Caco-2 (cell line): Measurements from ENCODE around the gene TRIM2. TPM values are rescaled to one million over a fixed set of nuclear protein-coding genes. Genes with fewer than 3 reads are reported as not detected.
A peak's percentile ranks its signal among the peaks of the same experiment; 100 is the strongest.

Experiments
- BruUV-seq: library from RNA; stranded (reverse); fragments of 400-500 nt; replicated peaks from 2 replicates; lab custom pipeline; 2021; lab: Mats Ljungman, UMichigan
- CTCF ChIA-PET: fragments of 300-600 bp; sonication (Branson Sonifier 250); formaldehyde crosslinking; loops from one replicate; lab custom pipeline; 2022; ENCODE audit warnings: antibody characterized with exemption; lab: Charles Lee
- POLR2A ChIA-PET: fragments of 300-600 bp; sonication (Branson Sonifier 250); formaldehyde crosslinking; loops from one replicate; lab custom pipeline; 2022; ENCODE audit warnings: antibody characterized with exemption; lab: Charles Lee
- DNase-seq, 2 experiments: peaks; one replicate each; pipeline versions ENCODE4 v3.0.0 to v3.0.0-alpha.2; 2020 to 2022
- H3K27me3 ChIP-seq: replicated peaks from 2 replicates; pipeline ENCODE4 v1.6.0; 2011; ENCODE audit warnings: low read length; ENCODE audit not compliant: control insufficient read depth, insufficient read depth
- H3K36me3 ChIP-seq: 2 replicates; pipeline ENCODE4 v1.5.1; 2011; ENCODE audit warnings: low read length; ENCODE audit not compliant: control insufficient read depth, insufficient read depth
- H3K4me1 ChIP-seq: fragments of 250-450 bp; sonication (Bioruptor Pico); 2 replicates; pipeline ENCODE4 v1.5.1; 2020; ENCODE audit warnings: mild to moderate bottlenecking
- H3K4me3 ChIP-seq: 2 replicates; pipeline ENCODE4 v1.5.1; 2011; ENCODE audit warnings: low read depth, mild to moderate bottlenecking, control low read depth, low read length
- H3K9me3 ChIP-seq: fragments of 250-450 bp; sonication (Bioruptor Pico); 2 replicates; pipeline ENCODE4 v1.5.1; 2020; ENCODE audit warnings: mild to moderate bottlenecking, moderate library complexity
- H3K27ac Mint-ChIP-seq: one replicate; pipeline ENCODE4 v1.8.0; 2022; ENCODE audit warnings: mixed read lengths; ENCODE audit not compliant: unreplicated experiment
- H3K27me3 Mint-ChIP-seq: one replicate; pipeline ENCODE4 v1.8.0; 2022; ENCODE audit warnings: mixed read lengths; ENCODE audit not compliant: insufficient read depth, unreplicated experiment
- H3K36me3 Mint-ChIP-seq: one replicate; pipeline ENCODE4 v1.8.0; 2022; ENCODE audit warnings: mild to moderate bottlenecking, mixed read lengths; ENCODE audit not compliant: insufficient read depth, unreplicated experiment
- H3K4me1 Mint-ChIP-seq: one replicate; pipeline ENCODE4 v1.8.0; 2022; ENCODE audit warnings: low read depth, mixed read lengths; ENCODE audit not compliant: unreplicated experiment
- H3K4me3 Mint-ChIP-seq: one replicate; pipeline ENCODE4 v1.8.0; 2022; ENCODE audit warnings: mild to moderate bottlenecking, moderate library complexity, mixed read lengths; ENCODE audit not compliant: unreplicated experiment
- H3K9me3 Mint-ChIP-seq: one replicate; pipeline ENCODE4 v1.8.0; 2022; ENCODE audit warnings: mixed read lengths; ENCODE audit not compliant: unreplicated experiment
- intact Hi-C: fragments of 100-400 bp; cut with micrococcal nuclease; formaldehyde crosslinking; loops from one replicate; pipeline ENCODE4 v1.10.0; 2022; ENCODE audit not compliant: unreplicated experiment
- total RNA-seq: library from RNA; stranded (reverse); gene quantifications from 2 replicates; pipeline ENCODE4 v1.2.3, GENCODE V29; 2022
- TF ChIP-seq, protein P1 (sequence below), 2 experiments: fragments of 200-600 bp in 1 of 2; IDR thresholded peaks; 1 replicate in 1 of 2; 2 replicates in 1 of 2; pipeline versions ENCODE4 v1.5.1 to v1.8.0; 2011 to 2022; ENCODE audit warnings: antibody characterized with exemption in 1 of 2, control low read depth in 1 of 2, inconsistent platforms in 1 of 2, low read depth in 1 of 2, low read length in 1 of 2, mild to moderate bottlenecking in 1 of 2, moderate library complexity in 1 of 2; ENCODE audit not compliant: insufficient read depth in 1 of 2, severe bottlenecking in 1 of 2, unreplicated experiment in 1 of 2

The TRIM2 gene
- total RNA-seq, 1 experiment from 2014 or later, result 62.3 TPM

DNA sequence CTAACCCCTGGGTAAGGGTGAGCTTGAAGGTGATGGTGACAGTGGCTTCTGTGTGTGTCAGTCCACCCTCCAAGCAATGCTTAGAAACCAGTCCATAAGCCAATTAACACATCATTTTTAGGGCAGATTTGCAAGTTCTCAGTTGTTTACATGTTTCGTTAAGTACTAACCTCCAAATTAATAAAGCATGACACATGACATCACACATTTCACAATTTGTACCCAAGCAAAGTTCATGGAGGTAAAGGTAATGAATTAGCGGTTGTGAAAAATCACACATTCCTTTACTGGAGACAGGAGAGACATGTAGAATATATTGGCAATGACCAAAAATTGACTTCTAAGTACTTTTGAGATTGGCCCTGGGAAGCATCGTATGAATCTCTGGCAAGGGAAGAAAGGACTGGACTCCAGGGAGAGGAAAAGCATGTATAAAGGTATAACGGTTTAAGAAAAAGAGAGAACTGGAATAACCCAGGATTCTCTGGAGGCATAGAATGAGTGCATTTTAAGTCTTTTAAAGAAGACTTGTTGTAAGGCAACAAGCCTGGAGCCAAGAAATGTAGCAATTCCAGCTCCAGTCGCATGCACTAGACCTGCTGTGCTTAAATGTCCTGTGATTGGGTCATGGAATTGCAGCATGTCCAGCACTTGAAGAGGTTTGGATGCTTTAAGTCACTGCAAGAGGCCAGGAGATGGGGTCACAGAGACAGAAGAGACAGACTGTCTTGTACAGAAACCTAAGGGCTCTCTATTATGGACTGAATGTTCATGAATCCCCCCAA lies 34.1 kb downstream of the TRIM2 start:
- Mint-ChIP-seq H3K4me3 (no peak overlapping the region), H3K4me1 (peaks cover 27% of the 10 kb centered on the region)
- POLR2A ChIA-PET, result no interaction called here

DNA sequence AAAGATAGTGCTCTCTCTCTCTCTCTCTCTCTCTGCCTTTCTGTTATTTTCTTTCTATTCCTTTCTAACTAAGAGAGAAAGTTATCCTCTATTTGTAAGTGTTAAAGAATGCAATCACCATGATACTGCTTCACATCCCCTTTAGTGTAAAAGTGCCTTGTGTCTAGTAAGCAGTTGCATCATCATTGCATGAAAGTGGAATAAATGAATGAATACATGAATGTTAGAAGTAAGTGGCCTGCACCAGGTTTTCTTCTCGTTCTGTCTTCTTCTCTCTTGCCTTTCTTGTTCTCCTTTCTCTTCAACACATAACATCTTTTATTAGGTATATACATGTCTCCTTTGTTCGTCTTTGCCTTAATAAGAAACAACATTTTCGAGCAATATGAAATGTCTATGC lies 35.2 kb downstream of the TRIM2 start:
- H3K36me3 ChIP-seq, result peaks cover 1% of the 10 kb centered on the region
- peaks cover 20% of the 10 kb centered on the region for H3K4me1 ChIP-seq
- intact Hi-C loops, result loop anchor here (10.0 kb wide), 1 partner anchor 335 kb away; no protein-coding TSS in a partner anchor
- no peaks in the 10 kb centered on the region for H3K27me3 Mint-ChIP-seq
- H3K27ac Mint-ChIP-seq, result no peak overlapping the region
- BruUV-seq, result no TSS peak
- peaks cover 31% of the 10 kb centered on the region for H3K4me1 Mint-ChIP-seq
- TF ChIP-seq, protein P1, sequence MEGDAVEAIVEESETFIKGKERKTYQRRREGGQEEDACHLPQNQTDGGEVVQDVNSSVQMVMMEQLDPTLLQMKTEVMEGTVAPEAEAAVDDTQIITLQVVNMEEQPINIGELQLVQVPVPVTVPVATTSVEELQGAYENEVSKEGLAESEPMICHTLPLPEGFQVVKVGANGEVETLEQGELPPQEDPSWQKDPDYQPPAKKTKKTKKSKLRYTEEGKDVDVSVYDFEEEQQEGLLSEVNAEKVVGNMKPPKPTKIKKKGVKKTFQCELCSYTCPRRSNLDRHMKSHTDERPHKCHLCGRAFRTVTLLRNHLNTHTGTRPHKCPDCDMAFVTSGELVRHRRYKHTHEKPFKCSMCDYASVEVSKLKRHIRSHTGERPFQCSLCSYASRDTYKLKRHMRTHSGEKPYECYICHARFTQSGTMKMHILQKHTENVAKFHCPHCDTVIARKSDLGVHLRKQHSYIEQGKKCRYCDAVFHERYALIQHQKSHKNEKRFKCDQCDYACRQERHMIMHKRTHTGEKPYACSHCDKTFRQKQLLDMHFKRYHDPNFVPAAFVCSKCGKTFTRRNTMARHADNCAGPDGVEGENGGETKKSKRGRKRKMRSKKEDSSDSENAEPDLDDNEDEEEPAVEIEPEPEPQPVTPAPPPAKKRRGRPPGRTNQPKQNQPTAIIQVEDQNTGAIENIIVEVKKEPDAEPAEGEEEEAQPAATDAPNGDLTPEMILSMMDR (IDR thresholded peaks at IDR 0.05; ENCODE audit: insufficient read depth in 1 of 2, low read depth in 1 of 2, low read length in 1 of 2, severe bottlenecking in 1 of 2, unreplicated experiment in 1 of 2), result no peak
- no peaks in the 10 kb centered on the region for H3K9me3 ChIP-seq
- H3K9me3 Mint-ChIP-seq, result no peaks in the 10 kb centered on the region
- CTCF ChIA-PET, result no interaction called here
- no peak for DNase-seq
- peaks cover 33% of the 10 kb centered on the region for H3K36me3 Mint-ChIP-seq
- no peaks in the 10 kb centered on the region for H3K27me3 ChIP-seq
- no peak overlapping the region for H3K4me3 Mint-ChIP-seq
- POLR2A ChIA-PET, result no interaction called here
- H3K4me3 ChIP-seq, result no peak overlapping the region

More for the DNA sequence above, 34.1 kb downstream of the TRIM2 start:
- peaks cover 35% of the 10 kb centered on the region for H3K36me3 Mint-ChIP-seq
- no peaks in the 10 kb centered on the region for H3K27me3 Mint-ChIP-seq
- BruUV-seq, result no TSS peak
- intact Hi-C loops, result loop anchor here (10.0 kb wide), 1 partner anchor 336 kb away; no protein-coding TSS in a partner anchor
- no peaks in the 10 kb centered on the region for H3K27me3 ChIP-seq
- H3K36me3 ChIP-seq, result peaks cover 1% of the 10 kb centered on the region
- no peak for DNase-seq
- no peak overlapping the region for H3K27ac Mint-ChIP-seq
- no peaks in the 10 kb centered on the region for H3K9me3 Mint-ChIP-seq
- CTCF ChIA-PET, result no interaction called here
- TF ChIP-seq, protein P1 (IDR thresholded peaks at IDR 0.05; ENCODE audit: insufficient read depth in 1 of 2, low read depth in 1 of 2, low read length in 1 of 2, severe bottlenecking in 1 of 2, unreplicated experiment in 1 of 2), result no peak
- no peak overlapping the region for H3K4me3 ChIP-seq
- peaks cover 17% of the 10 kb centered on the region for H3K4me1 ChIP-seq
- H3K9me3 ChIP-seq, result no peaks in the 10 kb centered on the region

DNA sequence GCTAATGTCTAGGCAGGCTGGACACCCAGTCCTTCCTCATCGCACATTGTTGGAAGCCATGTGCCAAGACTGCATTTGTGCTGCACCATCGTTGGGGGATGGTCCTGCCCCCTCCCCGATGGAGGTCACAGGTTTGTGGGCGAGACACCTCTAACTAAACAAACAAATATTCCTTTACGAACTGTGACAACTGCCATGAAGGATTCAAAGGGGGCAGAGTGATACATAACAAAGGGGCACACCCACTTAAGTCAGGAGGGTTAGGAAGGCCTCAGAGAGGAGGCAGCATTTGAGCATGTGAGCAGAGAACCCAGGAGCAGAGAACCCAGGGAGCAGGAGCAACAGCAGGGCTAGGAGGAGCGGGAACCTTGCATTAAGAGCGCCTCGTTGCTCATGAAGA lies 37.1 kb downstream of the TRIM2 start:
- ChIA-PET CTCF (no interaction called here), POLR2A (no interaction called here)
- H3K4me3 Mint-ChIP-seq, result no peak overlapping the region
- TF ChIP-seq, protein P1 (IDR thresholded peaks at IDR 0.05; ENCODE audit: insufficient read depth in 1 of 2, low read depth in 1 of 2, low read length in 1 of 2, severe bottlenecking in 1 of 2, unreplicated experiment in 1 of 2), result no peak
- peak overlapping the region; percentile 83 for H3K27ac Mint-ChIP-seq
- Histone ChIP-seq H3K4me1 (peaks cover 33% of the 10 kb centered on the region), H3K9me3 (no peaks in the 10 kb centered on the region), H3K4me3 (no peak overlapping the region), H3K27me3 (no peaks in the 10 kb centered on the region), H3K36me3 (peaks cover 1% of the 10 kb centered on the region)
- no peaks in the 10 kb centered on the region for H3K27me3 Mint-ChIP-seq
- no TSS peak for BruUV-seq
- H3K36me3 Mint-ChIP-seq, result peaks cover 34% of the 10 kb centered on the region
- no peak for DNase-seq
- H3K4me1 Mint-ChIP-seq, result peaks cover 42% of the 10 kb centered on the region
- intact Hi-C loops, result no loop called here
- no peaks in the 10 kb centered on the region for H3K9me3 Mint-ChIP-seq
